HG03520 (cell line): ENCODE measurements around the gene TMEM129.

Experiments
- ATAC-seq: cut with Tn5 transposase; IDR thresholded peaks from one replicate; pipeline ENCODE4 v1.9.1; 2021; ENCODE audit warnings: mild to moderate bottlenecking, moderate library complexity; ENCODE audit not compliant: unreplicated experiment

The TMEM129 gene

DNA sequence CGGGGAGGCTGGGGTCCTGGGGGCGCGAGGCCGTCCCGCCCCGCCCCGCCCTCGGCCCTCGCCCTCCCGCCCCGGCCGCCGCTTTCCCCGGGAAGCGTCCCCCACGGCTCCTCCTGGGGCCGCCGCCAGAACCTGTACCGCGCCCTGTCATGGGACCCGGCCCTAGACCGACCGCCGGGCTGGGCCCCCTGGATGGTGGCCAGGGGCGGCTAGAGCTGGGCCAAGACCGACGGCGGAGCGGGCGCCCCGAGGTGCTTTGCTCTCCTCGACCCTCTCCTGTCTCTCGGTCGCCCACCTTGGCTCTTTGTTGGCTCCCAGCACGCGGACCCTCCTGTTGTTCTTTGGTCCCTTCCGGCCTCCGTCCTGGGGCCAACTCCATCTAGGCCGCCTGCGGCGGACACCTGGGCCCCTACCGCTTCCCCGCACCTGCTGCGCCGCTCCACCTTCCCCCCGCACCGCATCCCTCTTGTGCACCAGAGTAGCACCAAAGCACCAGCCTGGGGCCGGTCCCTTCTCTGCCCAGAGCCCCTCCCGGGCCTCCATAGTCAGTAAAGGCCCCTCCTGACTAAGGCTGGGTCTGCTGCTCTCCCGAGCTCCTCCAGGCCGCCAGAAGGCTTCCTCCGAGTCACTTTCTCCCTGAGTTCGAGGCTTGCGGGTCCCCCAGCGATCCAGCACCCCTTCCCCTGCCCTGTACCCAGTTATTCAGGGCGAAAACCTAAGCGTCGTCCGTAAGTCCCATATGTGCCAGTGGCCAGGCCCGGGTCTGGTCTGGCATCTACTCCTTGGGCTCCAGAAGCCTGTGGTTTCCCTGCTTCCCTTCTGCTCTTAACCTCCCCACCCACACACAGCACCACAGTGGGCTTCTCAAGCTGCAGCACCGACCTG lies 785 bp upstream of the TMEM129 start:
- ATAC-seq = no peak

DNA sequence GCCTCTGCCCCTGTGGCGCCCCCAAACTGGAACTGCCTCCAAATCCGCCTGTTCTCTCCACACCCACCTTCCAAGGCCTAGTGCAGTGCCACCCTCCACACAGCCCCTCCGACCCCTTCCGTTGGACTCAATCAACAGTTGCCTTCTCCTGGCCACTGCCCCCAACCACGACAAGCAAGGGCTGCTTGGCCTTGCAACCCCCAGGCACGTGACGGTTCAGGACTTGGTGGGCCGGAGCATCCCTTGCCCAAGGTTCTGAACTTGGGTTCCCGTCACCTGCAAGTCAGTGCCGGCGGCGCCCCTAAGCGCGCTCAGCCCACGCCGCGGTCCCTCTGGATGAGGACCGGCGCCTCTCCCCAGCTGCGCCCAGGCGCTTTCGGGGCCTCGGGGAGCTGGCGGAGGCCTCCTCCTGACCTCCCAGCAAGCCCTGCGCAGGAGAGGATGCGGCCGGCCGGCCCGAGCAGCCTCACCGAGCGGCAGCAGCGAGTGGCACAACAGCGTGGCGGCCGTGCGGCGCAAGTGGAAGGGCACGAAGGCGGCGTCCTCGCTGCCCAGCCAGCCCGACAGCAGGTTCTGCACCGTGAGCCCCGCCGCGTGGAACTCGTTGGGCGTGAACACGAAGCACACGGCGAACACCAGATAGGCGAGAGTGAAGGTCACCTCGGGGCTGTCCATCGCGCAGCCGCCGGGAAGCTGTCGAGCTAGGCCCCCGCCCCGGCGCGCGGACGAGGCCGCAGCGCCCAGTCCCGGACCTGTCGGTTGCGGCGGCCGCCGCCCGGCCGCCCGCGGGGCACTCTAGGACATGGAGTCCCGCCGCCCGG lies 750 bp downstream of the TMEM129 start:
- peak; percentile 18 for ATAC-seq

DNA sequence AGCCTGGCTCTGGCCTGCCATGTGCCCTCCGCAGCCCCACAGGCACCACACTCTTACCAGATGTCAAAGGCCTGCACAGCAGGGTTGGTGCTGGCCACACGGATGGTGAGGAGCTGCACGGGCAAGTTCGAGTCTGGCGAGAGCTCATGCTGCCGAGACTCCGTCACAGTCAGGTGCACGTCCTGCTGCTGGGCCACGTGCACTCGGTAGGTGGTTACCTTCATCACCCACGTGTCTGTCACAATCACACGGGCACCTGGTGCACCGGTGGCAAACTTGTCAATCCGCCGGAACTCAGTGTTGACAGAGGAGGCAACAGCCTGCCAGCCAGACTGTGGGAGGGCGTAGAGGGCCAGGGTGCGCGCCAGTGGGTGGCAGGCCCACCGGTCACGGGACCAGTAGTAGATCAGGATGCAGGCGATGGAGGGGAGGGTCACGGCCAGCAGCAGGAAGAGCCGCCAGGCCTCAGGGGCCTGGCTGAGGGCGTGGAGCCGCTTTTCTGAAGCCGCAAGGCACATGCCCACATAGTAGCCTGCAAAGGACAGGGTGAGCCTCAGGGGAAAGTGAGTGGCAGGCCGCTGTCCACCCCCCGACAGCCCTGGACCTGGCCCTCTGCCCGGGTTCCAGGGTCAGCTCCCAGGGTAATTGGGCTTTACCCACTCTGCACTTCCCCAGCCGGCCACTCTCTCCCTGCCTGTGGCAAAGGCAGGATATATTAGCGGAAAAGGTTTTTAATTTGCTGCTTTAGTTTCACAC lies 2.9 kb downstream of the TMEM129 start:
- ATAC-seq = no peak

DNA sequence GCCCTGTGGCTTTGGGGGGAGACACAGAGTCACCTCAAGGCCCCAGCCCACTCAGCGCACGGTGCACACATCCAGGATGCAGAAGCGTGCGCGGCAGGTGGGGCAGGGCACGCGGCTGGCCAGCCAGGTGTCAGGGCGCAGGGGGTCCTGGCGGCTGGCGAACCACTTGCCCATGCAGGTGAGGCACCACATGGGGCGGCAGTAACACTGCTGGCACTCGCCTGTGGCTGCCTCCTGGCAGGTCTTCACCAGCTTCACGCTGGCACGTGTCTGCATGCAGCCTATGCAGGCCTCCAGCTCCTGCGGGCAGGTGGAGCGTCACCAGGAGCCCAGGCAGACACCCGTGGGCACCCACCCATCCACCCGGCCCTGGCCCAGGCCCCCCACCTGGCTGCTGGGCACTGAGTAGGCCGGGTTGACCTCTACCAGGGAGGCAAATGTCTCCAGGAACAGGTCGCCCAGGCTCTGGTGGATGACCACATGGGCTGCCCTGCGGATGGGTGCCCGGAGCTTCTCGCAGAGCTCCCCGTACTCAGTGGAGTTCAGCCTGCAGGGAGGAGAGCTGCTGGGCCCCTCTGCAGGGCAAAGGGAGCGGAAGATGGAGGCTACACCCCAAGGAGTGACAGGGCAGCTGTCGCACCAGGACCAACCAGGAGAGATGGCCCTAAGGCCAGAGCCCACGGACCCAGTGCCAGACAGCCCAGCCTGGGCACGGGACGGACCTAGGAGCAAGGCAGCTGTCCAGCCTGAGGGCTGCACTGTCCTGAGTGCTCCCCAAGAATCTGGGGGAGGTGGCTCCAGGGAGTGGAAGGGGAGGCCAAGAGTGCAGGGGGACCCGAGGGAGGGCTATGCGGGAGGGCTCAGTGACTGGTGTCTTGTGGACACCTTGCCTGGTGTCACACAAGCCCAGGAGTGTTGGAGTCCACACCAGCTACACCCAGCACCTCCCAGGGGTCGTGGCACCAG lies 3.7 kb downstream of the TMEM129 start:
- no peak for ATAC-seq

DNA sequence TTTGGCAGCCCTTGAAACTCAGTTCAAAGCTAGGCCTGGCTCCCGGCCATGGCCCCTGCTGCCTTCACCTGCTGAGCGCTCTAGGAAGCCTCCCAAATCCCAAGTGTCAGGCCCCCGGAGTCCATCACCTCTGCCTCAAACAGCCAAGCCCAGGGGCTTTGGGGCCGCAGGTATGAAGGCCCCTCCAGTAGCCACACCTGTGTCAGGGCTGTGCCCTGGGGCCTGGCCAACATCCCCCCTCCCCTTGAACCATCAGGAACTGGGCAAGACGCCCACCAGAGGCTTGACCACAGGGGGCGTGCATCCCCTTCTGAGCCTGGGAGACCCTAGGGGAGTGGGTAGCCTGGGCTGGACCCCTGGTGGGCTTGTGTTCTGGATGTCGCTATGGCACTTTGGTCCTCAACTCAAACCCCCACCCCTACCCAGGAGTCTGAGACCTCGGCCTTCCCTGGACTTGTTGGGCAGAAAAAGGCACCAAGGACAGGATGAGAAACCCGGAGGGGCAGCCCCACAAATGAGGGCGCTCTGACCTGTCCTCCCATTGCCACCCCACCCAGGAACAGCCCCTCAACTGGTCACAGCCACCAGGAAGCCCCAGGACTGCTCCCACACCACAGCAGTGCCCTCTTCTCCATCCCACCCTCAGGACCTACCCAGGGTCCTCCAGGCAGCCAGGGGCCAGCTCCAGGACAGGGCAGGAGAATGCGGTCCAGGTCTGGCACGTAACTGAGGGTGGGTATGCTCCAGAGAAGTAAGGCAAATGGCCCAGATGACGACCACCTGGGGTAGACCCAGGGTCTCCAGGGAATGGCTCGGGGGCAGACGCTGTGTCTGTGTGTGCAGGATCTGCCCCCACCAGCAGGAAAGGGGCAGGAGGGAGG lies 4.8 kb downstream of the TMEM129 start:
- no peak for ATAC-seq

DNA sequence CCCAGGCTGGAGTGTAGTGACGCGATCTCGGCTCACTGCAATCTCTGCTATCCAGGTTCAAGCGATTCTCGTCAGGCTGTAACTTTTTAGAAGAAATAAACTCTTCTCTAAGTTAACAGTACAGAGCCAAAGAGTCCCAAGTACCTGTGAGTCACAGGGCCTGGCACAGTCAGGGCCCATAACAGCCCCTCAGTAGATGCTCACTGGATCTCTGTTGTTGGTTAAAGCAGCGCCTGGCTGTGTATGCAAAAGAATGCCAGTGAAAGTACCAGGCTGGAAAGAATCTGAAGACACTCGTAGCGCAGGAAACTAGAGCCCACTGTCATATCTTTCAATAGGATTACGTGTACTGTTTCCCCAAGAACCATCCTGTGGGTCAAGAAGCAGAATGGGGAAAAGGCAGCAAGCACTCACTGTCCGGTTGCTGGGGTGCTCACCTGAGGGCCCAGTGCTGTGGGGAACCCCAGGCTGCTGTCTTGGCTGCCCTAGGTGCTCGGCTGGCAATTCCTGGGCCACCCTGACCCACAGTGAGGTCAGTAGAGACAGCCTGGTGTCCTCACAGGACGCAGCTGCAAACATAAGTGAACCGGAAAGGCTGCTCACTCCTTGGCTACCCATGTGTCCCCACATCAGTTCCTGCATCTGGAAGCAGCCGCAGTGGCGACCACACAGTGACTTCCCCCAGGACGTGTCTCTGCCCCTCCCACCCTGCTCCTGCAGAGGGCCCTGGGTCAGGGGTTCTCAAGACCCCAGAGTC lies 5.9 kb downstream of the TMEM129 start:
- ATAC-seq = no peak

DNA sequence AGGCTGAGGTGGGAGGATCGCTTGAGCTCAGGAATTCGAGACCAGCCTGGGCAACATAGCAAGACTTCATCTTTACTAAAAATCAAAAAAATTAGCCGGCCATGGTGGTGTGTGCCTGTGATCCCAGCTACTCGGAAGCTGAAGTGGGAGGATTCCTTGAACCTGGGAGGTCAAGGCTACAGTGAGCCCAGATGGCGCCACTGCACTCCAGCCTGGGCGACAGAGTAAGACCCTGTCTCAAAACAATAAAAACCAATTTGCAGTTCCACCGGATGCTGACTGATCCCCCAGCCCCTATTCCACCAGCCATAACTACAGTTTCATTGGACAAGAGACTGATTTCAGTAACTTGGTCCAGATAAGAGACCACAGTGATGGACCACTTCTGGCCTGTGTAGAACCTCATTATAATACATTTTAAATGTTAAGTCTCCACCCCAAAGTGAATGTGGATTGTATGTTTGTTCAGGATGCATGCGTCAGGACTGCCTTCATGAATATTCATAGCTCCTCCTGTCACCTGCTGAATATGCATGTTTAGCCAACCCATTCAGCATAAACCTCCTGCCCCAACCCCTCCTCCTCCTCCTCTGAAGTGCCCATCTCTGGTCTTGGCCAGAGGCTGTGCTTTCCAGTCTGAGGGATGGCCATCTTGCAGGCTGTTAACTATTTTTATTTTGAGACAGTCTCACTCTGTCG lies 6.7 kb downstream of the TMEM129 start:
- ATAC-seq = no peak

DNA sequence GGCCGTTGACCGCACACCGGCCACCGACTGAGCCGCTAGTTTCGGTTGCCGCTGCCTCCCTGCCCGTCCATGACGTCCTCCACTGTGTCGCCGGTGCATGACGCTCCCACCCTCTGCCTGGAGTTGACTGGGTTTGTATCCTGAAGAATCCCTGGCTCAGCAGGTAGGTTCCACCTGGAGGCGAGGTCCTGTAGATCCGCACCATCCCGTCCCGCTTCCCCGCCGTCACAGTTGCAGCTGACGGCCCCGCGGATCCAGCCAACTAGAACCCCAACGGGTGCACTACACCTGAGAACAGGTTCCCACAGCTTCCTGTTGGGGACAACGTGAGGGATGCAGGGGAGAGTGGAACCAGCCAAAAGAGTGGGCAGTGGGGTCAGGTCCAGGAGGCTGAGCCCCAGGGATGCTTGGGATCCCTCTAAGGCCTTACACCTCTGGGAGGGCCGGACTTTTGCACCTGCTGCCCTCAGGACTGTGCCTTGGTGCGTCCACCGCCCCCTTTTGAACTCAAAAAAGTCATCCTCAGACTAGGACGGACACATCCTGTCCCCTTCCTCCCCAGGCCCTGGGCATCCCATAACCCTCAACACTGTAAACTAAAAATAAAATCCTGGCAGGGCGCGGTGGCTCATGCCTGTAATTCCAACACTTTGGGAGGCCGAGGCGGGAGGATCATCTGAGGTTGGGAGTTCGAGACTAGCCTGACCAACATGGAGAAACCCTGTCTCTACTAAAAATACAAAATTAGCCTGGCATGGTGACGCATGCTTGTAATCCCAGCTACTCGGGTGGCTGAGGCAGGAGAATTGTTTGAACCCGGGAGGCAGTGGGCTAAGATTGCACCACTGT lies 7.9 kb downstream of the TMEM129 start:
- ATAC-seq = no peak

DNA sequence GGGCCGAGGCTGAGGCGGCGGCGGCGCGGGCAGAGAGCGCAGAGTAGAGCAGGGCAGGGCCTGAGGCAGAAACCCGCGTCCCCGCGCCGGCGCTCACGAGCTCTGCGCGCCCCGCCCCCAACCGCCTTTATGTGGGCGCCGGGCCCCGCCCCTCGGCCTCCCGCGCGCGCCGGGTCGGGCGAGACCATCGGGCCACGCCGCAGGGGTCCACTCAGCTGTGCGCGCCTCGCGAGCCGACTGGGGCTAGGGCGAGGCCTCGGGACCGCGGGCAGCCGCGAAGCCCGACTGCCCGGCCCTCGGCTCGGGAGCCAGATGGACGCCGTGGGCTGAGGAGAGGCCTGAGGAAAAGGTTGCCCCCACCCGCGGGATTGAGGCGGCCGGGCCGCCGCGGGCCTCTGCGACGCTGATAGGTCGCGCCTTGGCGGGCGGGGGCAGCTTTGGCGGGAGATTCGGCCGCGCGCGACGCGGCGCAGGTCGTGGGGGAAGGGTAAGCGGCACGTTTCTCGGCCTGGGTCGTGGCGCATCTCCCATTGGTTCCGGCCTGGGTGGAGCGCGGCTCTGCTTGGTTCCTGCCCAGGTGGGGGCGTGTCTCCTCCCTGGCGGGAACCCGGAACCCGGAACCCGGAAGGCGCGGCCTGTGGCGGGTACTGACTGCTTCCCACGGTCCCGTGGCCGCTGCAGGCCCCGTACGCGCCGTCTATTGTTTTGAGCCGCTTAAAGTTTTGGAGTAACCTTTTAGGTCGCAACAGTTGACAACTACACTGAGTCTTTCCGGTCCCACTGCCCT lies 8.7 kb downstream of the TMEM129 start, which contains the start of gene SLBP:
Gene SLBP, minus strand, starts transcription at position 104 of the 787 bp plus-strand sequence. CDS start 131 bp downstream, outside the sequence.
- ATAC-seq = peak; percentile 73

DNA sequence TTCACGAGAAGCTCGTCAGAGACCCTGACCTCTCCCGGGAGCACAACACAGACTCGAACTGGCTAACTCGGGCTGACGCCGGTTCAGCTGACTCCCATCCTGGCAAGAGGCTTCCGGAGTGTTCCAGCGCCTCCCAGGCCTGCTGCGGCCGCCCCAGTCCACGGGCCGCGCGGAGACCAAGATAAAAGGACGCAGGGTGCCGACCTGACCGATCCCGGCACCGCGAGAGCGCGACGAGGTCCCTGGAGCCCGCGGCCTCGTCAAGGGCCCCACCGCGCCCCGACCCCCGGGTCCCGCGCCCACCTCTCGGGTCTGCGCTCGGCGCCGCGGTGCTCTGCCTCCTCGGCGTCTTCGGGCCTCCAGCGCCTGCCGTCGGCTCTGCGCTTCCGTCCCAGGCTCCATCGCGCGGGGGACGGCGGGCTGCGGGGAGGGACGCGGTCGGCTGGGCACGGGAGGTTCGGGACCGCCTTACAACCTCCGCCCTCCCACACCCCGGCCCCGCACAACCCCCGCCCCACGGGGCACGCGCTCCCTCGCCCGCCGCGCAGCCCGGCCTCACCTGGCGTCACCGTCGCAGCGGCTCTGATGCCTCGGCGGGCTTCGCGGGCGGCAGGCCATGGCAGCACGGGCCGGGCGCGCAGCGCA lies 9.4 kb downstream of the TMEM129 start:
- peak; percentile 7 for ATAC-seq

DNA sequence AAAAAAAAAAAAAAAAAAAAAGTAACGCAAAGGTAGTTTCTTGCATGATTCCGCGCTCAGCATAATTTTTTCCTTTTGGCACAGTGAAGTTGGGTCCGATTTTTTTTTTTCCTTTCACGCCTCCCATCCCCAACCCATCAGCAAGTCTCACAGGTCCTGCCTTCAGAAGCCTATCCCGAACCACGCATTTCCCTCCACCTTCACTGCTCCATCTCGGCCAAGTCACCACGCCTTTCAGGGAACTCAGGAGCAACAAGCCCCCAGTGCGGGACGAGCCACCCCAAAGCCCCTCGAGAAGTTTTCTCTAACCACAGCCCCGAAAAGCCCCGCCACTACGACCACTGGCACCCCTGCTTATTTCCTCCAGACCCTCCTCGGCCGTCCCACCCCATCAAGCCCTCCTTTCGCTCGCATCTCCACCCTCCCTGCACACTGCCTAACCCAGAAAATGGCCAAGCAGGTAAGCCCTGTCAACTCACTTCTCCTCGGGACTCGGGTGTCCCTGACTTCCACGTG lies 10.0 kb downstream of the TMEM129 start:
- ATAC-seq = no peak

DNA sequence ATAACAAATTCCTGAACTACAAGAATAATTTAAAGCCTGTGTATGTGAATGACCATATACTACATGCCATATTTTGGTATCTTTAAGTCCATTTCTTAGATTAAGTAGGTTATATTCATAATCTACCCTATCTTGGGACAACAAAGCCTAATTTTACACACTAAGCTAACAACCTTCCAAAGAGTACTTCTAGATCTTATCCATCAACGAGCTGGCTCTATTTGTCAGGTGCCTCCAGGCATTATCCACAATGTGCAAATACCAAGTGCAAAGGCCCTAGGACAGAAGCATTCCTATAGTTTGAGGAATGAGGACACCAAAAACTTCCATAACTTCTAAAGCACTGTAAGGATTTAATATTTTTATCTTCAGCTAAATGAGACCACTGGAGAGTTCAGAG lies 12.5 kb downstream of the TMEM129 start:
- no peak for ATAC-seq

DNA sequence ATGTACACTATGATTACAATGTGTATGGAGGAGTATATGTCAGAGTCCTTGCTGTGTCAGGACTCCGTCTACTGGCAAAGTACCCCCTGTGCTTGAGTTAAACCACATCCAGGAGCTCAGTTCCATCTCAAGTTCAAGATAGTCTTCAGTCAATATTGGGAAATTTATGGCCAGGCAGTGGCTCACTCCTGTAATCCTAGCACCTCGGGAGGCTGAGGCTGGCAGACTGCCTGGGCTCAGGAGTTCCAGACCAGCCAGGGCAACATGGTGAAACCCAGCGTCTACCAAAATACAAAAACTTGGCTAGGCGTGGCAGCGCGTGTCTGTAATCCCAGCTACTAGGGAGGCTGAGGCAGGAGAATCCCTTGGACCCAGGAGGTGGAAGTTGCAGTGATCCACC lies 14.8 kb downstream of the TMEM129 start:
- no peak for ATAC-seq

DNA sequence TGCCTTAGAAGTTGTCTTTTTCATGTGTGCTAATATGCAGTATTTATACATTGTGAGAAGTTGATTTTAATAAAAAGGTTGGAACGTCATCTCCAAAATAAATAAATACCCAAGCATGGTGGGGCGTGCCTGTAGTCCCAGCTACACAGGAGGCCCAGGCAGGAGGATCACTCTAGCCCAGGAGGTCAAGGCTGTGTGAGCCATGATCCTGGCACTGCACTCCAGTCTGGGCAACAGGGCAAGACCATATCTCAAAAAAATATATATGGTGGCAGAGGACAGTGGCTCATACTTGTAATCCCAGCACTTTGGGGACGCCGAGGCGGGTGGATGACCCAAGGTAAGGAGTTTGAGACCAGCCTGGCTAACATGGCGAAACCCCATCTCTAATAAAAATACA lies 15.4 kb downstream of the TMEM129 start:
- no peak for ATAC-seq

DNA sequence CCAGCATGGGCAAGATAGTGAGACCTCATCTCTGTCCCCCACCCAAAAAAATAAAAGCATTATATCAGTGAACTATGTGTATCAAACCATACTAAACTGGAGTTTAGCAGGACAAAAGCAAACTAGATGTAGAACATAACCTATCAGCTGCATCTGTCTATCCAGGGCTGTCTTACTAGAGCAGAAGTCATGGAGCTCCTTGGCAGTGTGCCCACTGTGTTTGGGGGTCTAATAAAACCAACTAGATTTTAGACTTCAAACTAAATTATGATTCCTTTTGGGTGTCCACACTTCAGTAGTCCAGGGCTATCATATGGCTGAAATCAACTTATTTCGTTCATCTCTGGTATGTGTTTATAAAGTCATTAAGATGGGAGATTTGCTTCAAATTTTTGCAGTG lies 17.3 kb downstream of the TMEM129 start:
- no peak for ATAC-seq
